Measurements from ENCODE around the gene GCM1.

DNA sequence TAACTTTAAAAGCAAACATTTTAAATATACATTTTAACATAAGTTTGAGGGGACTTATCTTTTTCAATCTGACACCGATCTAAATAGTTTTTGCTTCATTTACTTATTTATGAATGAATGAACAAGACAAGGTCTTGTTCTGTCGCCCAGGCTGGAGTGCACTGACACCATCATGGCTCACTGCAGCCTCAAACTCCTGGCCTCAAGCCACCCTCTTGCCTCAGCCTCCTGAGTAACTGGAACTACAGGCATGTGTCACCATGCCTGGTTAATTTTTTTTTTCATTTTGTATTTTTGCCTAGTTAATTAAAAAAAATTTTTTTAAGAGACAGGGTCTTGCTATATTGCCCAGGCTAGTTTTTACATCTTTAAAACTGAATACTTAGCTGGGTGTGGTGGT lies 58.1 kb downstream of the GCM1 start:
- TF ChIP-seq, protein P1, sequence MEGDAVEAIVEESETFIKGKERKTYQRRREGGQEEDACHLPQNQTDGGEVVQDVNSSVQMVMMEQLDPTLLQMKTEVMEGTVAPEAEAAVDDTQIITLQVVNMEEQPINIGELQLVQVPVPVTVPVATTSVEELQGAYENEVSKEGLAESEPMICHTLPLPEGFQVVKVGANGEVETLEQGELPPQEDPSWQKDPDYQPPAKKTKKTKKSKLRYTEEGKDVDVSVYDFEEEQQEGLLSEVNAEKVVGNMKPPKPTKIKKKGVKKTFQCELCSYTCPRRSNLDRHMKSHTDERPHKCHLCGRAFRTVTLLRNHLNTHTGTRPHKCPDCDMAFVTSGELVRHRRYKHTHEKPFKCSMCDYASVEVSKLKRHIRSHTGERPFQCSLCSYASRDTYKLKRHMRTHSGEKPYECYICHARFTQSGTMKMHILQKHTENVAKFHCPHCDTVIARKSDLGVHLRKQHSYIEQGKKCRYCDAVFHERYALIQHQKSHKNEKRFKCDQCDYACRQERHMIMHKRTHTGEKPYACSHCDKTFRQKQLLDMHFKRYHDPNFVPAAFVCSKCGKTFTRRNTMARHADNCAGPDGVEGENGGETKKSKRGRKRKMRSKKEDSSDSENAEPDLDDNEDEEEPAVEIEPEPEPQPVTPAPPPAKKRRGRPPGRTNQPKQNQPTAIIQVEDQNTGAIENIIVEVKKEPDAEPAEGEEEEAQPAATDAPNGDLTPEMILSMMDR (IDR thresholded peaks at IDR 0.05): no peak
- no peak for TF ChIP-seq POLR2A (IDR thresholded peaks at IDR 0.05)

Data from adrenal gland (tissue), 5 donors.